ENCODE data around the gene SIPA1L3. TPM values are rescaled to one million over a fixed set of nuclear protein-coding genes. Genes with fewer than 3 reads are reported as not detected.

Gene SIPA1L3
- total RNA-seq, 4 donors from 2014 or later: 4.1 to 18.7 (median 6.1) TPM

DNA sequence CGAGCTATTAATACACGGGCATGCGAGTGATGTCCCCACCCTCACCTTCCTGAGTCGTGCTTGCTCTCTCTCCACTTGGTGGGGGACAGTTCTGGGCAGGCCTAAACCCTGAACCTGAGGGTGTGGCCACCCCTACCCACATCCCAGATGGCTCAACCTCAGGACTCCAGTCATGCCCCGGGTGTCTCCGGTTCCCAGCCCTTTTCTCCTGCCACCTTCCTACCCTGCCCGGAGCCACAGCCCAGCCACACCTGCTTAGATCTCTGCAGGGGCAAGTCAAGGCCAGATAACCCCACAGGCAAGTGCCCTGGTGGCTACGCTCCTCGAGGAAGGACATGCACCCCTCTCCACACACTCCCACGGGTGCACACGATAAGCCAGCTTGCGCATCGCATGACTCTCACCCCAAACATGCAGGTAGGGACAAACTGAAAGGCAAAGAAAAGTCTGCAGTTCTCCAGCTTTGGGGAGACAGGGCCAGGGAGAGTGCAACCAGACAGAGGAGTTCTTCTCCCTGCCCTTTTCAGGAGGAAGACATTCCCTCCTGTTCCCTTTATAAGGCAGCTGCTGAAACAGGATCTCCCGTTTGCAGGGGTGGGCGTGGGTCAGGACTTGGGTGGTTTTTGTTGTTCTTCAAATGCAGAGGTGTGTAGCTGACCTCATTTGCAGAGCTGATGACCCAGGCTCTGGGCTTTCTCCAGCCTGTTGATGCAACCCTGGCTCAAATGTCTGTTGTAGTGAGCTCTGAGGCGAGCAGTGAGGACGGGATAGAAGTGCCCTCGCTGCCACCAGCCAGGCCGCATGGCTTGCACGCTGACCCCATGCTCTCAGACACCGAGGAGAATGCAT, 228.4 kb downstream of the SIPA1L3 start:
- DNase-seq (peak; percentile 25 to 71), ATAC-seq (peak; percentile 88 to 94)
- in situ Hi-C loops (cut with MboI; ENCODE audit: low sequenced_read_pairs in 4 of 4): loop anchor here in 1 of 4 donors (25.0 kb wide), 1 partner anchor 202 kb away; the partner anchor contains the start of gene CATSPERG
- intact Hi-C loops (cut with DNase I; ENCODE audit: low total_unique reads): no loop called here
- Histone ChIP-seq H3K27ac (peak overlapping the region; percentile 46 to 70 (median 58)), H3K4me1 (peaks cover 6 to 10% of the 10 kb centered on the region in 2 donors), H3K36me3 (no peaks in the 10 kb centered on the region), H3K27me3 (no peaks in the 10 kb centered on the region), H3K4me3 (no peak overlapping the region), H3K9me3 (no peaks in the 10 kb centered on the region)
- TF ChIP-seq CTCF (IDR thresholded peaks at IDR 0.05 in 4 of 5, conservative IDR thresholded peaks at IDR 0.05 in 1 of 5) (no peak), POLR2A (IDR thresholded peaks at IDR 0.05) (no peak)

DNA sequence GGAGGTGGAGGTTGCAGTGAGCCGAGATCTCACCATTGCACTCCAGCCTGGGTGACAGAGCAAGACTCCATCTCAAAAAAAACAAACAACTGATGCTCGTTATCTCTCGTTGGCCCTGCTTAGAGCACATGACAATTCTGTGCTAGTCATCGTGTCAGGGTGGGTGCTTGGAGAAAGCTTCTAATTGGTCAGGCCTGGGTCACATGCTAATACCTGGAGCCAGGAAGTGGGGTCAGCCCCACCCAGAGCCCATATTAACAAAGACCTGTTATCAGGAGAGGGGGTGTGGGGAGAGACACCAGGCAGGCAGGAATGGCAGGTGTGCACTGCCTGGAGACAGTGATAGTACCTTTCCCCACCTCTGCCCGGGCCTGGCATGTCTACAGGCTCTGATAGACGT, 232.1 kb downstream of the SIPA1L3 start:
- in situ Hi-C loops (cut with MboI; ENCODE audit: low sequenced_read_pairs in 4 of 4): loop anchor here in 1 of 4 donors (25.0 kb wide), 1 partner anchor 198 kb away; the partner anchor contains the start of gene CATSPERG
- H3K27me3 ChIP-seq: no peaks in the 10 kb centered on the region
- H3K9me3 ChIP-seq: no peaks in the 10 kb centered on the region
- ATAC-seq: no peak
- TF ChIP-seq CTCF (IDR thresholded peaks at IDR 0.05 in 4 of 5, conservative IDR thresholded peaks at IDR 0.05 in 1 of 5) (no peak), POLR2A (IDR thresholded peaks at IDR 0.05) (no peak)
- no peaks in the 10 kb centered on the region for H3K36me3 ChIP-seq
- H3K4me3 ChIP-seq: no peak overlapping the region
- peaks cover 6 to 10% of the 10 kb centered on the region in 2 donors for H3K4me1 ChIP-seq
- H3K27ac ChIP-seq: no peak overlapping the region
- no peak for DNase-seq
- intact Hi-C loops (cut with DNase I; ENCODE audit: low total_unique reads): no loop called here

DNA sequence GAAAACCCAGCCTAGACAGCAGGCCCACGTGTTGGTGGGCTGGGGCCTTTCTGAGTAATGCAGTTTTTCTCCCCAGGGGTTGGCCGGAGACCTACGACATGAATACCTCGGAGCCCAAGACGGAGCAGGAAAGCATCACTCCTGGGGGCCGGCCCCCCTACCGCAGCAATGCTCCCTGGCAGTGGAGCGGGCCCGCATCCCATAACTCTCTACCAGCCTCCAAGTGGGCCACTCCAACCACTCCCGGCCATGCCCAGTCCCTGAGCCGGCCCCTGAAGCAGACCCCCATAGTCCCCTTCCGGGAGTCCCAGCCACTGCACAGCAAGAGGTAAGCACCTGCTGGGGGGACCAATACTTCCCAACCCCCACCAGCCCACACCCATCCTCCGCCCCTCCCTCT, 234.1 kb downstream of the SIPA1L3 start:
- H3K4me1 ChIP-seq: peaks cover 0 to 5% of the 10 kb centered on the region in 2 donors
- no peak overlapping the region for H3K4me3 ChIP-seq
- H3K9me3 ChIP-seq: no peaks in the 10 kb centered on the region
- ATAC-seq (no peak), DNase-seq (no peak)
- no peak overlapping the region for H3K27ac ChIP-seq
- intact Hi-C loops (cut with DNase I; ENCODE audit: low total_unique reads) (loop anchor here (5.0 kb wide), 1 partner anchor 86 kb away; no protein-coding TSS in a partner anchor), in situ Hi-C loops (cut with MboI; ENCODE audit: low sequenced_read_pairs in 4 of 4) (loop anchor here in 1 of 4 donors (25.0 kb wide), 1 partner anchor 196 kb away; the partner anchor contains the start of gene CATSPERG)
- TF ChIP-seq CTCF (IDR thresholded peaks at IDR 0.05 in 4 of 5, conservative IDR thresholded peaks at IDR 0.05 in 1 of 5): no peak
- TF ChIP-seq POLR2A (IDR thresholded peaks at IDR 0.05): no peak
- H3K27me3 ChIP-seq: no peaks in the 10 kb centered on the region
- no peaks in the 10 kb centered on the region for H3K36me3 ChIP-seq

DNA sequence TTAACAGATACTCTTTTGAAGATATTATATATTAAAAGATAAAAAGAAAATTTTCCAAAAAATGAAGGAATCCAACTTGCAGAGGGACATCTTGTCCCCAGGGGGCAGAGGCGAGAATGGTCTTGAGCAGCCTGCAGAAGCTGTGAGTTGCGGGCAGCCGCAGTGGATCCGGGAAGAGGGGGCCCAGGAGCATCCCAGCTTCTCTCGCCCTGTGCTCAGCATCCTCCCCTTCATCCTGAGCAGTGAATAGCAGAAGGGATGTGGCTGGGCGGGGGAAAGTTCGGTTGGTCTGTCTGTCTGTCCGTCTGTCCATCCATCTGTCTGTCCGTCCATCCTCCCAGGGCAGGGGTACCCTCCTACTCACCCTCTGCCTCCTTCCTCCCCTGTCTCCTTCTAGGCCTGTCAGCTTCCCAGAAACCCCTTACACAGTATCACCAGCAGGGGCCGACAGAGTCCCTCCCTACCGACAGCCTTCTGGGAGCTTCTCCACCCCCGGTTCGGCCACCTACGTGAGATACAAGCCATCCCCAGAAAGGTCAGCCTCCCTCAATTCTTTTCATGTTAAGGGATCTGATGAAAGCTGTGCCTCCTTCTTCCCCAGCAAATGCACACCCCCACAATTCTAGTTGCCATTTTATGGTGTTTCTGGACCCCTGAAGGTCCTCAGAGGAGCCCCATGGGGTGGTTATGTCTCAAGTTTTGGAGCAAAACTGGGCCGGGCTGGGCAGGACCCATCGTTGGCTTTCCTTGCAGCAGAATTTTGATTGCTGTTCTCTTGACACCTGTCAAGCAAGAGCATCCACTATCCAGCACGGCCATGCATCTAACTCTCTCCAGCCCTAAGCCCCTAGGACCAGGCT, 235.4 kb downstream of the SIPA1L3 start:
- ATAC-seq (peak; percentile 69 to 82), DNase-seq (peak; percentile 38 to 60)
- Histone ChIP-seq H3K27me3 (no peaks in the 10 kb centered on the region), H3K36me3 (no peaks in the 10 kb centered on the region), H3K9me3 (no peaks in the 10 kb centered on the region), H3K4me3 (no peak overlapping the region), H3K4me1 (peaks cover 0 to 11% of the 10 kb centered on the region in 2 donors), H3K27ac (no peak overlapping the region)
- intact Hi-C loops (cut with DNase I; ENCODE audit: low total_unique reads): loop anchor here (1.0 to 5.0 kb wide), 2 partner anchors 85 to 102 kb away; no protein-coding TSS in a partner anchor
- in situ Hi-C loops (cut with MboI; ENCODE audit: low sequenced_read_pairs in 4 of 4): loop anchor here in 1 of 4 donors (25.0 kb wide), 1 partner anchor 195 kb away; the partner anchor contains the start of gene CATSPERG
- TF ChIP-seq POLR2A (IDR thresholded peaks at IDR 0.05) (no peak), CTCF (IDR thresholded peaks at IDR 0.05 in 4 of 5, conservative IDR thresholded peaks at IDR 0.05 in 1 of 5) (peak; percentile 52 to 81 (median 70))
